Skeletal muscle tissue (tissue), 4 donors: ENCODE data around the gene TMEM147. TPM values are rescaled to one million over a fixed set of nuclear protein-coding genes. Genes with fewer than 3 reads are reported as not detected.

Source experiments
- H3K27ac ChIP-seq: one replicate; pipeline ENCODE4 v1.7.0; 2013; ENCODE audit warnings: mild to moderate bottlenecking, low read depth, low read length, inconsistent platforms
- H3K27me3 ChIP-seq, 3 donors: one replicate each; pipeline ENCODE4 v1.7.0; 2013; ENCODE audit warnings: low read length in 3 of 3; ENCODE audit not compliant: control insufficient read depth in 3 of 3, insufficient read depth in 3 of 3
- H3K36me3 ChIP-seq, 3 donors: one replicate each; pipeline ENCODE4 v1.7.0; 2013; ENCODE audit warnings: low read length in 3 of 3; ENCODE audit not compliant: control insufficient read depth in 3 of 3, insufficient read depth in 3 of 3
- H3K4me1 ChIP-seq, 3 donors: one replicate each; pipeline ENCODE4 v1.7.0; 2013; ENCODE audit warnings: low read length in 3 of 3, mild to moderate bottlenecking in 3 of 3; ENCODE audit not compliant: control insufficient read depth in 3 of 3, insufficient read depth in 3 of 3
- H3K4me3 ChIP-seq, 3 donors: one replicate each; pipeline ENCODE4 v1.7.0; 2013; ENCODE audit warnings: low read length in 3 of 3
- H3K9ac ChIP-seq, 3 donors: one replicate each; pipeline ENCODE4 v1.7.0; 2013; ENCODE audit warnings: low read length in 3 of 3, mild to moderate bottlenecking in 3 of 3, moderate library complexity in 2 of 3, low read depth in 1 of 3
- H3K9me3 ChIP-seq, 3 donors: one replicate each; pipeline ENCODE4 v1.7.0; 2013; ENCODE audit warnings: low read length in 3 of 3; ENCODE audit not compliant: control insufficient read depth in 3 of 3
- total RNA-seq: library from RNA; depleted of rRNA; stranded (reverse); fragments of >200 nt; gene quantifications from one replicate; pipeline ENCODE4 v1.2.3, GENCODE V29; 2014
- donor health status: Osteomylitis.

TMEM147 gene
- total RNA-seq, 1 donor from 2014 or later = 55.3 TPM

DNA sequence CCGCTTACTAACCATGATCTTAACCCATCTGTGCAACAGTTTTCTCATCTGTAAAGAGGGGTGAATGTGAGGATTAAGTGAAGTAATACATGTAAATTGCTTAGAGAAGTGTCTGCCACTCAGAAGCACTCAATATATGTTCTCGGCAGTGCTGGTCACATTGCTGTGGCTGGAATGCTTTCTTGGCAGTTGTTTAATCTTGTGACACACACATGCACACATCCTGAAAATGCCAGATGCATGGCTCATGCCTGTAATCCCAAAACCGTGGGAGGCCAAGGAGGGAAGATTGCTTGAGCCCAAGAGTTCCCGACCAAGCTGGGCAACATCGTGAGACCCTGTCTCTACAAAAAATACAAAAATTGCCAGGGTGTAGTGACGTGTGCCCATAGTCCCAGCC, 27.1 kb upstream of the TMEM147 start:
- H3K27ac ChIP-seq = no peak overlapping the region
- no peak overlapping the region for H3K9ac ChIP-seq
- no peaks in the 10 kb centered on the region for H3K36me3 ChIP-seq
- no peaks in the 10 kb centered on the region for H3K4me1 ChIP-seq
- H3K27me3 ChIP-seq = peaks cover 20 to 38% (median 31%) of the 10 kb centered on the region in 3 donors
- H3K4me3 ChIP-seq = no peak overlapping the region
- H3K9me3 ChIP-seq = no peaks in the 10 kb centered on the region

DNA sequence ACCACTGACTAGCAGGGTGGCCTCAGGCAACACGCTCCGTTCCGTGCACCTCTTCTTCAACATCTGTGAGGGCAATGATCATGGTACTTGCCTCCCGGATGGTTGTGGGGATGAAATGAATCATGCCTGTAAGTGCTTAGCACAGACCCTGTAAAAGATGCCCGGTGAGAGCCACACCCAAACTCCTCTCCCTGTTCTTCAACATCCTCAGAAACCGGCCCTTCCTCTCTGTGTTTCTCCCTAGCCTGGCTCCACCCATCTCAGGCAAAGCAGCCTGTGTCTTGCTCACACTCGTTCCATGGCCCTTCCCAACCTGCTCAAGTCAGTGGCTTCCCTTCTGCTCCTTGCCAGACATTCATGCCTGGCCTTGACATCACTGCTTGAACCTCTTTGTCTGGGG, 26.1 kb upstream of the TMEM147 start:
- no peak overlapping the region for H3K4me3 ChIP-seq
- H3K36me3 ChIP-seq = no peaks in the 10 kb centered on the region
- no peak overlapping the region for H3K9ac ChIP-seq
- H3K4me1 ChIP-seq = no peaks in the 10 kb centered on the region
- no peak overlapping the region for H3K27ac ChIP-seq
- H3K9me3 ChIP-seq = no peaks in the 10 kb centered on the region
- H3K27me3 ChIP-seq = peaks cover 15 to 32% (median 24%) of the 10 kb centered on the region in 3 donors

DNA sequence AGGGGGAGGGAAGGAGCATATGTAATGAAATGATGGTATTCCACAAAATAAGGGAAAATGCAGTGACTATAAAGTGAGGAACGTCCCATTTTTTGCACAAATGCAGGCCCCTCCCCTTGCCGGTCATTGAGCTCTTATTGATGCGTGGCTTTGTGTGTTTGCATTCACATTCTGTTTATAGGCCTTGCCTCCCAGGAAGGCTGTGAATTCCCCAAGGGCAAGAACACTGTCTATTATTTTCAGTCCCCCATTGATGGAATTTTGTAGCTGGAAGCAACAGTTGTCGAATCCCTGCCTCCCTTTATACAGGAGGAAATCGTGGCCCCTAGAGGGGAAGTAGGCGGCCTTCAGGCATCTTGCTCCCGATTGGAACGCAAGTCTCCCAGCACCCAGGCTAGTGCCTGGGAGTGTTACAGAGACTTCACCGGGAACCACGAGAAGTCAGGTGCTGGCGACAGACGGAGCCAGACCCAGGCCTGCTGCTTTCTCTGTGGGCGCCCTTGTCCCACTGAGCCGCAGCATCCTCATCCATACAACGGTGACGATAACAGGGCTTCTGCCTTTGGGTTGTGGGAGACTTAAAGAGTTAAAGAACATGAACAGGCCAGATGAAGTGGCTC, 24.2 kb upstream of the TMEM147 start:
- Histone ChIP-seq H3K9ac (no peak overlapping the region), H3K27me3 (peaks cover 15 to 37% (median 33%) of the 10 kb centered on the region in 3 donors)

DNA sequence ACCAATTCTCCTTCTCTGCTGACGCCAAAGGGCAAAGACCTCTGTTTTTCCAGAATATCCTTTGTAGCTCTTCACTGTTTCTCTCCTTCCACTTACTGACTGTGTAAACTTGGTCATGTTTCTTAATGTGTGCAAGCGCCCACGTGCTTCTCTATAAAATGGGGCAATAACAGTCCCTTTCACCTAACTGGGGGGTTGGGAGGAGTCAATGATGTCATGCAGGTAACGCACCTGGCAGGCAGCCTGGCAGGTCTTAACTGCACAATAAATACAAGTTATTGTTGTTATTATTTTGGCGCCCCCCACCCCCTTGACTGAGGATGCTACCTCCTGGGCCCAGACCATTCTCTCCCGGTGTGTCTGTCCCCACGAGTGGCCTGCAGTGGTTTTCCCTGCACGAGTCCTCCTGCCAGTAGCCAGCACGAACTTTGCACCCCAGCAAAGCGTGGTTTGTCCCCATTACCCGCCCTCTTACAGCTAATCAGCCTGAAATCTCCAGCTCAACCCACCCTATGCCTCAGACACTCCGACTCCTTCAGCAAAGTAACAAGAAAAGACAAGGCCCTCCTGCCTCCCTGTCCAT, 22.6 kb upstream of the TMEM147 start:
- Histone ChIP-seq H3K9ac (no peak overlapping the region), H3K4me3 (no peak overlapping the region), H3K27ac (no peak overlapping the region), H3K9me3 (no peaks in the 10 kb centered on the region), H3K27me3 (peaks cover 20 to 44% (median 34%) of the 10 kb centered on the region in 3 donors), H3K4me1 (no peaks in the 10 kb centered on the region), H3K36me3 (no peaks in the 10 kb centered on the region)

More for the DNA sequence above, 24.2 kb upstream of the TMEM147 start:
- no peaks in the 10 kb centered on the region for H3K36me3 ChIP-seq
- no peaks in the 10 kb centered on the region for H3K9me3 ChIP-seq
- H3K4me3 ChIP-seq = no peak overlapping the region
- no peak overlapping the region for H3K27ac ChIP-seq
- H3K4me1 ChIP-seq = no peaks in the 10 kb centered on the region

DNA sequence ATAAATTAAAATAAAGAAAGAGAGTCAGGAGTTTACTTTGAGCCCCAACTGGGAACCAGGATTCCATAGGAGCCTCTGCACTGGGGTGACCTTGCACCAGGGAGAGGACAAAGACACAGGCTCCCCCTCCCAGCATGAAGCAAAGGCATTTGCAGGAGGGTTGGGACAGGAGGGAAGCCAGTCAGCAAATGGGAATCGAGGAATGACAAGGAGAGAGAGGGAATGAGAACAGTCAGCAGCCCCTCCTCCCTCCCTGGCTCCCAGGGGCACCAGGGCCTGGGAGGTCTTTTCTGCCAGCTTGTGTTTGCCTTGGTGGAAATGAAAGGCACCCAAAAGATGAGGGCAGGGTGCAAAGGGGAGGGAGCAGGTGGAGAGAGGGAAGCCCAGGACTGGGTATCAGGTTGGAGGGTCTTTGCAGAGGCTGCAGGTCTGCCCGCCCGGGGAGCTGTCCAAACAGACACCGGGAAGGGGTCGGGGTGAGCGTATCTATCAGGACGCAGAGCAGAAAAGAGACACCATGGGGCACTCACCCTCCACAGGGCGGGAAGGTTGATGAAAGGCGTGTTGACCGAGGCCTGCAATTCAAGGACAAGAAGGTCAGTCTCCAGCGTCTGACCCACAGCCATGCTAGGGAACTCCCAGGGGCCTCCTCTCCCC, 21.1 kb upstream of the TMEM147 start:
- Histone ChIP-seq H3K4me1 (no peaks in the 10 kb centered on the region), H3K9me3 (no peaks in the 10 kb centered on the region), H3K36me3 (no peaks in the 10 kb centered on the region), H3K27me3 (peaks cover 26 to 50% (median 38%) of the 10 kb centered on the region in 3 donors), H3K9ac (no peak overlapping the region), H3K4me3 (no peak overlapping the region), H3K27ac (no peak overlapping the region)

DNA sequence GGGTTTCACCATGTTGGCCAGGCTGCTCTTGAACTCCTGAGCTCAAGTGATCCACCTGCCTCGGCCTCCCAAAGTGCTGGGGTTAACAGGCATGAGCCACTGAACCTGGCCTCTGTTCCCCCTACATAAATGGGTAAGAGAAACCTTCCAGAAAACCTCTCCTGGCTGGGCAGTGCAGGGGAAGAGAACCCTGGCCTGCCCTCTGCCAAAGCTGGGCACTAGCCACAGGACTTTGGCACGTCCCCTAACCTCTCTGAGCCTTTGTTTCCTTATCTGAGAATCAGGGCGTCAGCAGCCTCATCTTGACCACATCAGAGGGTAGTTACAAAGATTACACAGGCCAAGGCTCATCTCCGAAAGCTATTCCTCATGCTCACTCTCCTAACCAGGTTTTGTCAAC, 19.6 kb upstream of the TMEM147 start:
- H3K9me3 ChIP-seq = no peaks in the 10 kb centered on the region
- H3K36me3 ChIP-seq = no peaks in the 10 kb centered on the region
- H3K4me1 ChIP-seq = no peaks in the 10 kb centered on the region
- H3K27ac ChIP-seq = no peak overlapping the region
- H3K4me3 ChIP-seq = no peak overlapping the region
- peaks cover 31 to 50% (median 47%) of the 10 kb centered on the region in 3 donors for H3K27me3 ChIP-seq
- H3K9ac ChIP-seq = no peak overlapping the region

DNA sequence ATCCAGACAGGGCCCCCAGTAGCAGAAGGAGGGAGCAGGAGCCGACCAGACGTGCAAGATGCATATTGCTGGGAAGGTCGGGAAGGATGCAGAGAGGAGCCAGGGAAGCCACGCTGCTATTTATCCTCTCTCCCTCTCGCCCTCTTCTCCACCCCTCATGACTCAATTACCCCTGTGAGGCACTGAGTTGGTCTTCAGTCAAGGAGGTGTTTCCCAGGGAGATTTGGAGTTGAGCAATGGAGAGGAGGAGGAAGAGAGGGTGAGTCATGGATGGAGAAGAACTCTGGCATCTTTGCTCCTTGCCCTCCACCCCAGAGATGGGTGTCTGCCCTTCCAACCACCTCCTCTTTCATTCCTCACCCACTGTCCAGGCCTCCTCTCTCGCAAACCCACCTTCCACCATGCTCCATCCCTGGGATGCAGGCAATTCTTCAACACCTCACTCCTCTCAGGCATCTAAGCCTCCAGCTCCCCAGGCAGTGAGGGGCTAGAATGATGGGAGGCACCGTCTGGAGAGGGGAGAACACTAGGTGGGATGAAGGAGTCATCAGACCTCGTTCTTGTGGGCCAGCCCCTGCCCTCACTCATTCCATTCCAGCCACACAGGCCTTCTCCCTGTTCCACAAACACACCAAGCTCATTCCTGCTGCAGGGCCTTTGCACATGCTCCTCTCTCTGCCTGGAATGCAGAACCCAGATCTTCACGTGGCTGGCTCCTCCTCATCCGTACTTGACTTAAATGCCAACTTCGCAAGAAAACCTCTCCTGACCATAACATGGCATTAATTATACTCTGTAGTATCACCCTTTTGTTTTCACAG, 17.0 kb upstream of the TMEM147 start, which contains the start of gene SBSN:
Gene SBSN, minus strand, starts transcription at position 94 of the 821 bp plus-strand sequence. Its CDS starts 30 bp downstream, at position 64.
- H3K27me3 ChIP-seq = peaks cover 43 to 66% (median 64%) of the 10 kb centered on the region in 3 donors

DNA sequence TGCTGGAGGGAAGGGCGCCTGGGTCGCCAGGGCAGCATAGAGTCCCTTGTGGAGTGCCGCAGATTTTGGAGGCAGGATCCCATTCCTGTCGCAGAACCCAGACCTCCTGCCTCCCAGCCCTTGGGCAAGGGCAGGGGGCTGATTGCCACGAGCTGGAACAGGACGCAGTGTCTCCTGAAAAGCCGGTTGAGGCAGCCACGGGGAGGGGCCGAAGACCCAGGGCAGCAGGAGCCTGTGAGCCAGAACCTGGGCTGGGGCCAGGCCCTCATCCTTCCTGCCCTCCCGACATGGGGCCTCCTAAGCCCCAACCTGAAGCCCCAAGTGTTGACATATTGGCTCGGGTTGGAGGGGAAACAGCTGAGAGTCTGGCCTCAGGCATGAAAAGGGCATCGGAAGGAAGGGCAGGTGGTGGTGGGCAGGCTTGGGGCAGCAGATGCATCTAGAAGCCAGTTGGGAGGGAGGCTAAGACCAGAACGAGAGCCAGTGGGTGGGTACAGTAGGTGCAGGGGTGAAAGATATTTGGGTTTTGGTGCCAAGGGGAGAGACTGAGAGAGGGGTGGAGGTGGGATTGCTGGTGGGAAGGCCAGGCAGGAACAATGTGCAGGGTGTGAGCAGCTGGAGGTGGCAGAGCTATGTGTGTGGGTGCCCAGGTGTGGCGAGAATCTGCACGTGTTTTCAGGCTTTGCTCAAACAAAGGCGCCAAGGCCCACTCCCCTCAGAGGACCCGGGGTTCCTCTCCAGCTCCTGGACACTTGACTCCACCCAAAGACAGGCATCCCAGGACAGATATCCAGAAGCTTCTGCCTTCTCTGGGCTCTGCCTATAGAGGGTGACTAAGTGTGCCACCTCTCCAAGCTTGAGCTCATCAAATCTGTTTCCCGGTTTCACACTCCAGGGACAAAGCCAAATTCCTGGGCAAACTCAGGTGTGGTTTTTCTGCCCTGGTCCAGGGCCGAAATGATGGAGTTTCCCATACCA, 15.9 kb upstream of the TMEM147 start:
- no peak overlapping the region for H3K4me3 ChIP-seq
- peaks cover 44 to 72% (median 69%) of the 10 kb centered on the region in 3 donors for H3K27me3 ChIP-seq
- H3K36me3 ChIP-seq = no peaks in the 10 kb centered on the region
- H3K9me3 ChIP-seq = no peaks in the 10 kb centered on the region
- H3K27ac ChIP-seq = no peak overlapping the region
- peaks cover 0 to 5% (median 0%) of the 10 kb centered on the region in 3 donors for H3K4me1 ChIP-seq
- no peak overlapping the region for H3K9ac ChIP-seq

More for the DNA sequence above, 17.0 kb upstream of the TMEM147 start, which contains the start of gene SBSN:
- Histone ChIP-seq H3K27ac (no peak within 1 kb of the TSS), H3K4me1 (no peaks in the 10 kb centered on the region), H3K9ac (no peak within 1 kb of the TSS), H3K36me3 (no peaks in the 10 kb centered on the region), H3K4me3 (no peak within 1 kb of the TSS), H3K9me3 (no peaks in the 10 kb centered on the region)

DNA sequence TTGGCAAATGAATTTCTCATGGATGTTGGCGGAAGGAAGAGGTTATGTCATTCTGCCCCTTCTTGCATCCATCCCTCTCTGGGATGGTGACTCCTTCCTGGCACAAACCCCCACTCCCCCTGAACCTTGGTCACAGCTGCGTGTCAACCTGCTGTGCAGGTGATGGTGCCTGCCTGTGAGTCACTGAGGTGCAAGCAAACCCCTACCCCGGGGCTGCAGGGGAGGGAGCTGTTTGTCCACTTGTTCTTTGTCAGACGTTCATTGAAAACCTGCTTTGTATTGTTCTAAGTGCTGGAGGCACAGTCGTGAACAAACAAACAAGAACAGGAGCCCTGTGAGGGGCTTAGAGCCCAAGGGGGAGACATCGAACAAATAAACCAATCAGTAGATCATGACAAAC, 14.1 kb upstream of the TMEM147 start:
- no peak overlapping the region for H3K27ac ChIP-seq
- no peaks in the 10 kb centered on the region for H3K9me3 ChIP-seq
- H3K27me3 ChIP-seq = peaks cover 44 to 70% (median 66%) of the 10 kb centered on the region in 3 donors
- H3K4me3 ChIP-seq = no peak overlapping the region
- H3K36me3 ChIP-seq = no peaks in the 10 kb centered on the region
- peaks cover 0 to 5% (median 0%) of the 10 kb centered on the region in 3 donors for H3K4me1 ChIP-seq
- no peak overlapping the region for H3K9ac ChIP-seq
